K562 (cell line): ENCODE measurements around the gene INO80E. TPM values are rescaled to one million over a fixed set of nuclear protein-coding genes. Genes with fewer than 3 reads are reported as not detected.

ENCODE experiments used
- ATAC-seq: fragments of 200-7000 bp; cut with Tn5 transposase; 3 replicates; pipeline ENCODE4 v1.9.1; 2020; ENCODE audit warnings: moderate library complexity
- BruUV-seq: library from RNA; stranded (reverse); fragments of 400-500 nt; replicated peaks from 2 replicates; lab custom pipeline; 2021; lab: Mats Ljungman, UMichigan
- CTCF ChIA-PET: fragments of 300-600 bp; formaldehyde crosslinking; extraction: SDS; loops from one replicate; lab custom pipeline; 2021; ENCODE audit warnings: low intra/inter-chr PET ratio; lab: Yijun Ruan, JAX
- POLR2A ChIA-PET: fragments of 300-600, 350-650 bp; sonication (Branson Sonifier 250); formaldehyde crosslinking; extraction: SDS; loops from one replicate; lab custom pipeline; 2021; ENCODE audit warnings: antibody characterized with exemption, inconsistent platforms; lab: Yijun Ruan, JAX
- DNase-seq, 4 experiments: peaks; one replicate each; pipeline versions ENCODE4 v3.0.0 to v3.0.0-alpha.2; 2011 to 2018; ENCODE audit warnings: low spot score in 3 of 4, mixed read lengths in 3 of 4; ENCODE audit errors: extremely low read depth in 1 of 4
- FAIRE-seq: peaks from 2 replicates; lab custom pipeline; 2011; peaks lifted over from hg19 to GRCh38; lab: Jason Lieb, UNC
- H2AFZ ChIP-seq: 2 replicates; pipeline ENCODE4 v1.6.0; 2011; ENCODE audit warnings: low read depth, low read length, control low read depth, inconsistent platforms
- H3K27ac ChIP-seq: fragments of 200-600 bp; 3 replicates; pipeline ENCODE4 v1.8.0; 2011; ENCODE audit warnings: low read depth, mild to moderate bottlenecking, control low read depth, inconsistent platforms, low read length, moderate library complexity, mixed read lengths; ENCODE audit errors: extremely low read depth
- H3K27me3 ChIP-seq, 2 experiments: fragments of 300-600 bp in 1 of 2; 2 replicates in 1 of 2; 3 replicates in 1 of 2; pipeline versions ENCODE4 v1.6.0 to v1.8.0; 2011; ENCODE audit warnings: inconsistent platforms in 2 of 2, low read length in 2 of 2, mild to moderate bottlenecking in 1 of 2, mixed read lengths in 1 of 2, moderate library complexity in 1 of 2; ENCODE audit not compliant: control insufficient read depth in 2 of 2, insufficient read depth in 2 of 2
- H3K36me3 ChIP-seq: fragments of 300-600 bp; 3 replicates; pipeline ENCODE4 v1.8.0; 2011; ENCODE audit warnings: mild to moderate bottlenecking, low read length, inconsistent platforms; ENCODE audit not compliant: control insufficient read depth, insufficient read depth
- H3K4me1 ChIP-seq, 2 experiments: fragments of 200-600 bp in 1 of 2; replicated peaks in 1 of 2; 2 replicates in 1 of 2; 3 replicates in 1 of 2; pipeline versions ENCODE4 v1.5.1 to v1.8.0; 2011; ENCODE audit warnings: inconsistent platforms in 2 of 2, low read length in 2 of 2, mild to moderate bottlenecking in 1 of 2, mixed read lengths in 1 of 2, moderate library complexity in 1 of 2; ENCODE audit not compliant: control insufficient read depth in 2 of 2, insufficient read depth in 2 of 2
- H3K4me2 ChIP-seq: 2 replicates; pipeline ENCODE4 v1.6.1; 2011; ENCODE audit warnings: low read length, control low read depth, inconsistent platforms, mixed read lengths; ENCODE audit not compliant: insufficient read depth
- H3K4me3 ChIP-seq: fragments of 200-600 bp; sonication (generic), shearing (Covaris generic); 2 replicates; pipeline ENCODE4 v1.5.1; 2016; ENCODE audit warnings: control low read depth, inconsistent platforms
- H3K79me2 ChIP-seq: fragments of 200-600 bp; 3 replicates; pipeline ENCODE4 v1.8.0; 2011; ENCODE audit warnings: low read length, inconsistent platforms; ENCODE audit not compliant: control insufficient read depth, insufficient read depth
- H3K9ac ChIP-seq, 2 experiments: 2 replicates each; pipeline versions ENCODE4 v1.6.0 to v1.6.1; 2011; ENCODE audit warnings: low read depth in 2 of 2, low read length in 2 of 2, control low read depth in 1 of 2, inconsistent platforms in 1 of 2, mild to moderate bottlenecking in 1 of 2, mixed read lengths in 1 of 2; ENCODE audit not compliant: insufficient read depth in 1 of 2
- H3K9me1 ChIP-seq: one replicate; pipeline ENCODE4 v1.6.0; 2011; ENCODE audit warnings: inconsistent platforms, mild to moderate bottlenecking, low read length, moderate library complexity; ENCODE audit not compliant: control insufficient read depth, insufficient read depth
- H3K9me3 ChIP-seq: replicated peaks from 2 replicates; pipeline ENCODE4 v1.5.1; 2011; ENCODE audit warnings: low read depth, low read length, inconsistent platforms; ENCODE audit not compliant: control insufficient read depth, insufficient read depth
- H4K20me1 ChIP-seq: replicated peaks from 2 replicates; pipeline ENCODE4 v1.6.1; 2011; ENCODE audit warnings: low read length, inconsistent platforms, mixed read lengths; ENCODE audit not compliant: control insufficient read depth, insufficient read depth
- CHD4 ChIP-seq: fragments of 200-600 bp; sonication (generic); IDR thresholded peaks from 3 replicates; pipeline ENCODE4 v1.6.1; 2012; ENCODE audit warnings: low read depth, mild to moderate bottlenecking, mixed read lengths, low read length, inconsistent platforms; ENCODE audit not compliant: insufficient read depth, insufficient replicate concordance, poor library complexity, severe bottlenecking
- E2F3 ChIP-seq: fragments of 250-450 bp; sonication (Bioruptor Pico); IDR thresholded peaks from 2 replicates; pipeline ENCODE4 v1.4.0; 2020; ENCODE audit warnings: mild to moderate bottlenecking
- ETS2 ChIP-seq: IDR thresholded peaks from 2 replicates; pipeline ENCODE4 v1.6.1; 2016; ENCODE audit warnings: borderline replicate concordance, missing genetic modification characterization, mild to moderate bottlenecking, moderate library complexity, missing compliant biosample characterization; ENCODE audit not compliant: poor library complexity, severe bottlenecking
- FOS ChIP-seq: IDR thresholded peaks from 3 replicates; pipeline ENCODE4 v1.6.1; 2011; ENCODE audit not compliant: insufficient read length; ENCODE audit errors: extremely low read depth
- FOSL1 ChIP-seq: fragments of 200-800 bp; sonication (Bioruptor generic); conservative IDR thresholded peaks from 2 replicates; pipeline ENCODE4 v1.6.1; 2016; ENCODE audit warnings: missing genetic modification characterization, missing compliant biosample characterization
- HDAC6 ChIP-seq: IDR thresholded peaks from 2 replicates; pipeline ENCODE4 v1.6.1; 2012; ENCODE audit warnings: low read depth, mild to moderate bottlenecking, control low read depth, inconsistent platforms, low read length, moderate library complexity
- KLF6 ChIP-seq: fragments of 250-450 bp; sonication (Bioruptor Pico); IDR thresholded peaks from 2 replicates; pipeline ENCODE4 v1.4.0; 2020; ENCODE audit warnings: mild to moderate bottlenecking, moderate library complexity, borderline replicate concordance
- MYBL2 ChIP-seq, 2 experiments: fragments of 450-650 bp in 1 of 2; sonication (generic) in 1 of 2; formaldehyde crosslinking in 1 of 2; IDR thresholded peaks; 2 replicates each; pipeline versions ENCODE4 v1.6.1 to v1.8.1; 2017 to 2022; ENCODE audit warnings: borderline replicate concordance in 1 of 2, inconsistent platforms in 1 of 2, low read depth in 1 of 2, mild to moderate bottlenecking in 1 of 2, missing genetic modification reagents in 1 of 2, moderate library complexity in 1 of 2
- SRSF1 ChIP-seq: fragments of 200-400 bp; formaldehyde crosslinking; IDR thresholded peaks from 2 replicates; pipeline ENCODE4 v1.6.1; 2017; ENCODE audit warnings: mild to moderate bottlenecking, low read depth, low read length, moderate library complexity
- TCFL5 ChIP-seq: fragments of 250-450 bp; sonication (Bioruptor Pico); conservative IDR thresholded peaks from 2 replicates; pipeline ENCODE4 v1.6.1; 2021; ENCODE audit warnings: mild to moderate bottlenecking, moderate library complexity, matching md5 sums
- TOE1 ChIP-seq, 2 experiments: fragments of 450-650 bp in 1 of 2; sonication (generic) in 1 of 2; formaldehyde crosslinking in 1 of 2; IDR thresholded peaks; 2 replicates each; pipeline versions ENCODE4 v1.7.1 to v1.8.0; 2016 to 2022; ENCODE audit warnings: borderline replicate concordance in 2 of 2, mild to moderate bottlenecking in 2 of 2, antibody characterized with exemption in 1 of 2, inconsistent platforms in 1 of 2, low read depth in 1 of 2, missing genetic modification reagents in 1 of 2, moderate library complexity in 1 of 2
- ZNF445 ChIP-seq: fragments of 250-450 bp; sonication (Bioruptor Pico); IDR thresholded peaks from 2 replicates; pipeline ENCODE4 v1.4.0; 2020; ENCODE audit warnings: low read depth, mild to moderate bottlenecking, moderate library complexity
- WGBS: fragments of 100-300 bp; shearing (Covaris generic); methylation state at CpG from one replicate; pipeline ENCODE4 v1.1.6; 2016; ENCODE audit warnings: low coverage, mixed read lengths; ENCODE audit not compliant: insufficient coverage; ENCODE audit errors: missing lambda C conversion rate; 5-methylcytosine and 5-hydroxymethylcytosine counted together
- in situ Hi-C: fragments of 300-500 bp; cut with MboI; formaldehyde crosslinking; loops from 4 replicates; pipeline ENCODE4 v1.15.0; 2018; ENCODE audit warnings: inconsistent platforms, mixed read lengths
- intact Hi-C: fragments of 100-400 bp; cut with micrococcal nuclease; formaldehyde crosslinking; loops from 2 replicates; pipeline ENCODE4 v1.14.2; 2022
- polyA plus RNA-seq, 8 experiments: library from polyadenylated mRNA; depleted of rRNA in 4 of 8; stranded (reverse) in 5 of 8; unstranded in 3 of 8; fragments of >200 nt; fragmentation: Nextera tagmentation in 2 of 8; fragmentation: Illumina TruSeq in 1 of 8; extraction: Ambion mirVana in 2 of 8; extraction: Trizol in 1 of 8; gene quantifications; 2 replicates each; pipeline versions ENCODE4 v1.2.1 to v1.2.3, GENCODE V29; 2011 to 2014; ENCODE audit warnings: inconsistent platforms in 1 of 8, missing spikeins in 1 of 8
- total RNA-seq, 7 experiments: library from RNA; depleted of rRNA in 6 of 7; stranded (reverse); fragments of >200 nt in 6 of 7; fragmentation: Illumina TruSeq in 2 of 7; extraction: Trizol in 2 of 7; gene quantifications; 2 replicates each; pipeline versions ENCODE4 v1.2.1 to v1.2.3, GENCODE V29; 2011 to 2021; ENCODE audit warnings: low replicate concordance in 1 of 7
- TF ChIP-seq, protein P1 (sequence below): fragments of 450-650 bp; formaldehyde crosslinking; IDR thresholded peaks from 2 replicates; pipeline ENCODE4 v1.4.0; 2020; ENCODE audit warnings: mild to moderate bottlenecking, moderate library complexity
- TF ChIP-seq, protein P2 (sequence below): sonication (generic); formaldehyde crosslinking; IDR thresholded peaks from 2 replicates; pipeline ENCODE4 v1.8.1; 2023; ENCODE audit warnings: mild to moderate bottlenecking, missing genetic modification reagents
- TF ChIP-seq, protein P3 (sequence below): sonication (generic); formaldehyde crosslinking; IDR thresholded peaks from 2 replicates; pipeline ENCODE4 v1.8.0; 2022; ENCODE audit warnings: missing genetic modification reagents, mild to moderate bottlenecking, moderate library complexity, borderline replicate concordance

The INO80E gene
- total and polyA plus RNA-seq, 9 of the 15 experiments (the other 6 are each of a cell fraction or from before 2014, with no cell fraction given) = 0.31 to 102 (median 49.3) TPM

DNA sequence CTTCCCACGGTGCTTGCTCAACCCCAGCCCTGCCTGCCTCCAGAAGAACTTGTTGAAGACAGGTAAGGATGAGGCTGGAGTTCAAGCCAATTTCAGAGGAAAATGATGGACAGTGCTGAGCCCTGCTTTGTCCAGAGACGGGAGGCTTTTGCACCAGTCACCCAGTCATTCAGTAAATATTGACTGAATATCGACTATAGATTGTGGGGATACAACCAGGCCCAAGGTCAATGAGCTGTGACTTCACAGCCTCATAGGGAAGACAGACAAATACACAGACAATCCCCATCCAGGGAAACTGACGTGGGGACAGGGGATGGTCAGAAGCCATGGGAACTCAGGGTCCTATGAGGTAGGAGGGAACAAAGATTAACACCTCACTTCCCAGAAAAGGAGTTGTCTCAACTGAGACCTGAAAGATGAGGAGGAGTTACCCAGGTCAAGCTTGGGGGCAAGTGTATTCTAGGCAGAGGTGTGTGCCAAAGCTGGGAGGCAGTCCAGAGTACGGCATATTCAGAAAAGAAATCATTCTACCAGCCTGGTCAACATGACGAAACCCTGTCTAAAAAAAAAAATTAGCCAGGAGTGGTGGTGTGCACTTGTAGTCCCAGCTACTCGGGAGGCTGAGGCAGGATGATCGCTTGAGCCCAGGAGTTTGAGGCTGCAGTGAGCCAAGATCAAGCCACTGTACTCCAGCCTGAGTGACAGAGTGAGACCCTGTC lies 20.7 kb downstream of the INO80E start:
- H4K20me1 ChIP-seq = peaks cover 3% of the 10 kb centered on the region; the same call in 1 of the 2 replicates
- no peak overlapping the region for H3K27ac ChIP-seq
- H3K9me1 ChIP-seq = no peaks in the 10 kb centered on the region
- H3K27me3 ChIP-seq = peaks cover 0 to 4% of the 10 kb centered on the region in 2 experiments; a peak in 1 of 5 replicates
- no peak overlapping the region for H3K4me2 ChIP-seq
- no peak overlapping the region for H3K4me3 ChIP-seq
- no peak overlapping the region for H3K9ac ChIP-seq
- no peaks in the 10 kb centered on the region; the same call in 2 of the 3 replicates for H3K79me2 ChIP-seq
- in situ Hi-C loops = no loop called here
- FAIRE-seq = no peak
- BruUV-seq = no TSS peak
- ATAC-seq = no peak
- WGBS = 7% methylated on average over 8 of the region's 8 CpGs
- no peaks in the 10 kb centered on the region for H3K9me3 ChIP-seq
- CTCF ChIA-PET = interaction anchor here (0.6 kb wide), 1 partner anchor 936 kb away, joined by 3 read pairs; no protein-coding TSS in a partner anchor
- intact Hi-C loops = no loop called here
- H2AFZ ChIP-seq = no peak overlapping the region
- POLR2A ChIA-PET = no interaction called here
- DNase-seq = no peak
- peaks cover 0 to 15% of the 10 kb centered on the region in 2 experiments; a peak in 3 of 5 replicates for H3K4me1 ChIP-seq
- H3K36me3 ChIP-seq = no peaks in the 10 kb centered on the region
- TF ChIP-seq, protein P1, sequence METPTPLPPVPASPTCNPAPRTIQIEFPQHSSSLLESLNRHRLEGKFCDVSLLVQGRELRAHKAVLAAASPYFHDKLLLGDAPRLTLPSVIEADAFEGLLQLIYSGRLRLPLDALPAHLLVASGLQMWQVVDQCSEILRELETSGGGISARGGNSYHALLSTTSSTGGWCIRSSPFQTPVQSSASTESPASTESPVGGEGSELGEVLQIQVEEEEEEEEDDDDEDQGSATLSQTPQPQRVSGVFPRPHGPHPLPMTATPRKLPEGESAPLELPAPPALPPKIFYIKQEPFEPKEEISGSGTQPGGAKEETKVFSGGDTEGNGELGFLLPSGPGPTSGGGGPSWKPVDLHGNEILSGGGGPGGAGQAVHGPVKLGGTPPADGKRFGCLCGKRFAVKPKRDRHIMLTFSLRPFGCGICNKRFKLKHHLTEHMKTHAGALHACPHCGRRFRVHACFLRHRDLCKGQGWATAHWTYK (CRISPR knock-in tag) = no peak
- no peak for TF ChIP-seq TOE1 (IDR thresholded peaks at IDR 0.05; ENCODE audit: borderline replicate concordance)
- TF ChIP-seq TOE1 (CRISPR knock-in tag; IDR thresholded peaks at IDR 0.05; ENCODE audit: borderline replicate concordance, low read depth) = no peak
- no peak for TF ChIP-seq HDAC6
- no peak for TF ChIP-seq E2F3
- TF ChIP-seq ZNF445 = no peak
- no peak for TF ChIP-seq FOSL1 (tag)
- TF ChIP-seq ETS2 (tag) = no peak
- TF ChIP-seq, protein P2, sequence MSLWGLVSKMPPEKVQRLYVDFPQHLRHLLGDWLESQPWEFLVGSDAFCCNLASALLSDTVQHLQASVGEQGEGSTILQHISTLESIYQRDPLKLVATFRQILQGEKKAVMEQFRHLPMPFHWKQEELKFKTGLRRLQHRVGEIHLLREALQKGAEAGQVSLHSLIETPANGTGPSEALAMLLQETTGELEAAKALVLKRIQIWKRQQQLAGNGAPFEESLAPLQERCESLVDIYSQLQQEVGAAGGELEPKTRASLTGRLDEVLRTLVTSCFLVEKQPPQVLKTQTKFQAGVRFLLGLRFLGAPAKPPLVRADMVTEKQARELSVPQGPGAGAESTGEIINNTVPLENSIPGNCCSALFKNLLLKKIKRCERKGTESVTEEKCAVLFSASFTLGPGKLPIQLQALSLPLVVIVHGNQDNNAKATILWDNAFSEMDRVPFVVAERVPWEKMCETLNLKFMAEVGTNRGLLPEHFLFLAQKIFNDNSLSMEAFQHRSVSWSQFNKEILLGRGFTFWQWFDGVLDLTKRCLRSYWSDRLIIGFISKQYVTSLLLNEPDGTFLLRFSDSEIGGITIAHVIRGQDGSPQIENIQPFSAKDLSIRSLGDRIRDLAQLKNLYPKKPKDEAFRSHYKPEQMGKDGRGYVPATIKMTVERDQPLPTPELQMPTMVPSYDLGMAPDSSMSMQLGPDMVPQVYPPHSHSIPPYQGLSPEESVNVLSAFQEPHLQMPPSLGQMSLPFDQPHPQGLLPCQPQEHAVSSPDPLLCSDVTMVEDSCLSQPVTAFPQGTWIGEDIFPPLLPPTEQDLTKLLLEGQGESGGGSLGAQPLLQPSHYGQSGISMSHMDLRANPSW (CRISPR knock-in tag) = no peak
- no peak for TF ChIP-seq KLF6
- TF ChIP-seq SRSF1 = no peak
- no peak for TF ChIP-seq TCFL5 (CRISPR knock-in tag)
- no peak for TF ChIP-seq FOS
- TF ChIP-seq, protein P3, sequence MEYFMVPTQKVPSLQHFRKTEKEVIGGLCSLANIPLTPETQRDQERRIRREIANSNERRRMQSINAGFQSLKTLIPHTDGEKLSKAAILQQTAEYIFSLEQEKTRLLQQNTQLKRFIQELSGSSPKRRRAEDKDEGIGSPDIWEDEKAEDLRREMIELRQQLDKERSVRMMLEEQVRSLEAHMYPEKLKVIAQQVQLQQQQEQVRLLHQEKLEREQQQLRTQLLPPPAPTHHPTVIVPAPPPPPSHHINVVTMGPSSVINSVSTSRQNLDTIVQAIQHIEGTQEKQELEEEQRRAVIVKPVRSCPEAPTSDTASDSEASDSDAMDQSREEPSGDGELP (CRISPR knock-in tag) = no peak
- TF ChIP-seq MYBL2 (IDR thresholded peaks at IDR 0.05; ENCODE audit: low read depth) = no peak
- no peak for TF ChIP-seq MYBL2 (CRISPR knock-in tag; IDR thresholded peaks at IDR 0.05; ENCODE audit: borderline replicate concordance)
- no peak for TF ChIP-seq CHD4
